HUES6 (cell line): ENCODE measurements around the gene BMP5.

Experiments
- H3K27ac ChIP-seq: 2 replicates; pipeline ENCODE4 v1.7.0; 2013; ENCODE audit warnings: low read depth, mild to moderate bottlenecking, low read length, inconsistent platforms
- H3K27me3 ChIP-seq: 2 replicates; pipeline ENCODE4 v1.6.1; 2013; ENCODE audit warnings: low read length; ENCODE audit not compliant: control insufficient read depth, insufficient read depth
- H3K36me3 ChIP-seq: 2 replicates; pipeline ENCODE4 v1.6.1; 2013; ENCODE audit warnings: low read length; ENCODE audit not compliant: control insufficient read depth, insufficient read depth
- H3K4me1 ChIP-seq: 2 replicates; pipeline ENCODE4 v1.6.1; 2013; ENCODE audit warnings: low read length; ENCODE audit not compliant: control insufficient read depth, insufficient read depth
- H3K4me3 ChIP-seq: 2 replicates; pipeline ENCODE4 v1.5.1; 2013; ENCODE audit warnings: low read depth, low read length
- H3K9ac ChIP-seq: one replicate; pipeline ENCODE4 v1.6.1; 2013; ENCODE audit warnings: mild to moderate bottlenecking, low read length
- H3K9me3 ChIP-seq: 2 replicates; pipeline ENCODE4 v1.6.1; 2013; ENCODE audit warnings: low read depth, low read length; ENCODE audit not compliant: control insufficient read depth, insufficient read depth

BMP5 gene

GRCh38 chr6:55802259-55802658, 73.1 kb downstream of the BMP5 start:
- H3K27me3 ChIP-seq: no peaks in the 10 kb centered on the region
- H3K4me1 ChIP-seq: no peaks in the 10 kb centered on the region
- H3K4me3 ChIP-seq: no peak overlapping the region
- H3K36me3 ChIP-seq: no peaks in the 10 kb centered on the region
- H3K27ac ChIP-seq: no peak overlapping the region
- no peaks in the 10 kb centered on the region for H3K9me3 ChIP-seq
- H3K9ac ChIP-seq: no peak overlapping the region

GRCh38 chr6:55798571-55798970, 76.8 kb downstream of the BMP5 start:
- H3K27me3 ChIP-seq: no peaks in the 10 kb centered on the region
- no peaks in the 10 kb centered on the region for H3K36me3 ChIP-seq
- H3K27ac ChIP-seq: no peak overlapping the region
- no peak overlapping the region for H3K4me3 ChIP-seq
- no peak overlapping the region for H3K9ac ChIP-seq
- H3K4me1 ChIP-seq: no peaks in the 10 kb centered on the region
- H3K9me3 ChIP-seq: no peaks in the 10 kb centered on the region

- no peak overlapping the region for H3K4me3 ChIP-seq
- H3K9me3 ChIP-seq: no peaks in the 10 kb centered on the region
- H3K4me1 ChIP-seq: no peaks in the 10 kb centered on the region
- H3K36me3 ChIP-seq: no peaks in the 10 kb centered on the region
- H3K27me3 ChIP-seq: no peaks in the 10 kb centered on the region
- H3K27ac ChIP-seq: no peak overlapping the region
- H3K9ac ChIP-seq: no peak overlapping the region
These were observed 81.1 kb downstream of the BMP5 start for GRCh38 chr6:55794136-55794812.

- no peak overlapping the region for H3K27ac ChIP-seq
- no peaks in the 10 kb centered on the region for H3K27me3 ChIP-seq
- no peak overlapping the region for H3K9ac ChIP-seq
- H3K4me3 ChIP-seq: no peak overlapping the region
- peaks cover 16% of the 10 kb centered on the region; the same call in 1 of the 2 replicates for H3K4me1 ChIP-seq
- H3K36me3 ChIP-seq: no peaks in the 10 kb centered on the region
- no peaks in the 10 kb centered on the region for H3K9me3 ChIP-seq
These were observed 90.1 kb downstream of the BMP5 start for GRCh38 chr6:55785273-55785672.

- Histone ChIP-seq H3K9ac (no peak overlapping the region), H3K4me1 (peaks cover 12% of the 10 kb centered on the region; the same call in 1 of the 2 replicates), H3K36me3 (no peaks in the 10 kb centered on the region), H3K27me3 (no peaks in the 10 kb centered on the region), H3K9me3 (no peaks in the 10 kb centered on the region), H3K27ac (no peak overlapping the region), H3K4me3 (no peak overlapping the region)
These were observed 93.1 kb downstream of the BMP5 start for GRCh38 chr6:55782275-55782674.

GRCh38 chr6:55778705-55779104, 96.7 kb downstream of the BMP5 start:
- no peak overlapping the region for H3K4me3 ChIP-seq
- no peaks in the 10 kb centered on the region for H3K27me3 ChIP-seq
- H3K9ac ChIP-seq: no peak overlapping the region
- no peaks in the 10 kb centered on the region for H3K9me3 ChIP-seq
- H3K36me3 ChIP-seq: no peaks in the 10 kb centered on the region
- peaks cover 24% of the 10 kb centered on the region for H3K4me1 ChIP-seq
- no peak overlapping the region for H3K27ac ChIP-seq

GRCh38 chr6:55777469-55777868, 97.9 kb downstream of the BMP5 start:
- H3K4me3 ChIP-seq: no peak overlapping the region
- H3K27me3 ChIP-seq: no peaks in the 10 kb centered on the region
- H3K9ac ChIP-seq: no peak overlapping the region
- H3K9me3 ChIP-seq: no peaks in the 10 kb centered on the region
- peaks cover 17% of the 10 kb centered on the region for H3K4me1 ChIP-seq
- no peak overlapping the region for H3K27ac ChIP-seq
- no peaks in the 10 kb centered on the region for H3K36me3 ChIP-seq

GRCh38 chr6:55776113-55776512, 99.3 kb downstream of the BMP5 start:
- Histone ChIP-seq H3K27ac (no peak overlapping the region), H3K4me1 (peaks cover 12% of the 10 kb centered on the region), H3K27me3 (no peaks in the 10 kb centered on the region), H3K4me3 (no peak overlapping the region), H3K36me3 (no peaks in the 10 kb centered on the region), H3K9ac (no peak overlapping the region), H3K9me3 (no peaks in the 10 kb centered on the region)

GRCh38 chr6:55775029-55775318, 100.4 kb downstream of the BMP5 start:
- Histone ChIP-seq H3K9ac (no peak overlapping the region), H3K27ac (no peak overlapping the region), H3K36me3 (no peaks in the 10 kb centered on the region), H3K4me3 (no peak overlapping the region), H3K27me3 (no peaks in the 10 kb centered on the region), H3K4me1 (peaks cover 12% of the 10 kb centered on the region), H3K9me3 (no peaks in the 10 kb centered on the region)

- H3K9ac ChIP-seq: no peak overlapping the region
- no peak overlapping the region for H3K4me3 ChIP-seq
- H3K36me3 ChIP-seq: no peaks in the 10 kb centered on the region
- no peaks in the 10 kb centered on the region for H3K9me3 ChIP-seq
- H3K4me1 ChIP-seq: peaks cover 12% of the 10 kb centered on the region
- no peak overlapping the region for H3K27ac ChIP-seq
- no peaks in the 10 kb centered on the region for H3K27me3 ChIP-seq
These were observed 100.9 kb downstream of the BMP5 start for GRCh38 chr6:55774286-55775028.

- H3K9ac ChIP-seq: no peak overlapping the region
- H3K4me1 ChIP-seq: peaks cover 12% of the 10 kb centered on the region
- no peaks in the 10 kb centered on the region for H3K27me3 ChIP-seq
- H3K4me3 ChIP-seq: no peak overlapping the region
- no peaks in the 10 kb centered on the region for H3K9me3 ChIP-seq
- H3K27ac ChIP-seq: no peak overlapping the region
- no peaks in the 10 kb centered on the region for H3K36me3 ChIP-seq
These were observed 101.7 kb downstream of the BMP5 start for GRCh38 chr6:55773620-55774216.
